ENCODE results near the gene GRIN2D. TPM values are rescaled to one million over a fixed set of nuclear protein-coding genes. Genes with fewer than 3 reads are reported as not detected.

The GRIN2D gene
- total RNA-seq, 2 experiments from 2014 or later, result 0.06 TPM; not detected in 1

DNA sequence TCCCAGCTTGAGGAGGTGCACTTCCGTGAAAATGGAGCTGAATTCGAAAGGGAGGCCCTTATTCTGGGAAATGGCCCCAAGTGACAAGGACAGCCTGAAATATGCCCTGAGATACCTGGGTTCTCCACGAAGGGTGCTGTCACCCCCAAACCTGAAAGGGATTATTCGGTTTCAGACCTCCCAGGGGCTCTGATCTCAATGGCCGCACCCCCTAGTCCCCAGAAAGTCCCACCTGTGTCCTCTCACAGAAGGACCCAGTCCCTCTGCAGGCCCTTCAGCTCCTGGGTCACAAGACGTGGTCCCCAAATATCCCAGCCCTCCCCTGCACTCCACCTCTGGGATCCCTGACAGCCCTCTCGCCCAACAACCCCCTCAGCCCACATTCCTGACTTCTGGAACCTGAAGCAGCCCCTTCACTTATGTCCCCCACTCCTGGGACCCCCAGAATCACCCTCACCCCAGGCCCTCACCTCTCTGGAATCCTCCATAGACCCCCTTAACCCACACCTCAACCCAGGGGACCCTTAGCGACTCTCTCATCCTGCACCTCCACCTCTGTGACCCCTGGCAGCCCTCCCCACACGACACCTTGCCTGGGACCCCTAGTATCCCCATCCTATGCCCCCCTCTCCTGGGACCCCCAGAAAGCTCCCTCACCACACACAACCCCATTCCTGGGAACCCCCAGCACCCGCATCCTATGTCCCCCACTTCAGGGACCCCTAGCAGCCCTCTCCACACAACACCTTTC, 28.7 kb upstream of the GRIN2D start:
- H3K36me3 Mint-ChIP-seq (ENCODE audit: low read depth), result peaks cover 5% of the 10 kb centered on the region
- H3K4me1 Mint-ChIP-seq (ENCODE audit: low read depth), result peaks cover 17% of the 10 kb centered on the region
- no peaks in the 10 kb centered on the region for H3K9me3 ChIP-seq (ENCODE audit: control insufficient read depth in 1 of 2, insufficient read depth in 1 of 2, low read length in 2 of 2)
- DNase-seq (peak in 1 of 14 experiments; percentile 15), ATAC-seq (ENCODE audit: poor library complexity) (no peak)
- ChIA-PET CTCF (interaction anchor here (0.6 to 3.0 kb wide), 5 partner anchors 14 to 1181 kb away, joined by 3 to 27 read pairs (median 9); partner anchors contain the start of gene KDELR1), POLR2A (interaction anchor here (0.9 to 2.9 kb wide), 16 partner anchors 26 to 1764 kb away, joined by 3 to 74 read pairs (median 6); partner anchors contain the start of genes CALM3, CARD8, DBP and EMP3)
- intact Hi-C loops (cut with DNase I, micrococcal nuclease), result loop anchor here (2.0 to 10.0 kb wide), 6 partner anchors 26 to 1750 kb away; partner anchors contain the start of genes GYS1 (in 1 of the 2), KDELR1 (in 1 of the 2), LMTK3 (in 1 of the 2) and RUVBL2 (in 1 of the 2)
- peak overlapping the region; percentile 64 to 75 for H3K27ac ChIP-seq (ENCODE audit: low read depth in 1 of 2, low read length in 2 of 2)
- H3K27me3 ChIP-seq (ENCODE audit: control insufficient read depth in 1 of 2, insufficient read depth in 2 of 2, low read length in 2 of 2), result no peaks in the 10 kb centered on the region
- no peaks in the 10 kb centered on the region for H3K9me3 Mint-ChIP-seq
- peaks cover 22% of the 10 kb centered on the region for H3K4me1 ChIP-seq (ENCODE audit: insufficient read depth, low read length)
- peak overlapping the region; percentile 94 for H3K4me3 ChIP-seq (ENCODE audit: low read length)
- H3K27ac Mint-ChIP-seq, result peak overlapping the region; percentile 90
- no peaks in the 10 kb centered on the region for H3K36me3 ChIP-seq (ENCODE audit: insufficient read depth, low read length)
- no peaks in the 10 kb centered on the region for H3K27me3 Mint-ChIP-seq
- H3K4me3 Mint-ChIP-seq, result peak overlapping the region; percentile 90
- TF ChIP-seq, protein P1, sequence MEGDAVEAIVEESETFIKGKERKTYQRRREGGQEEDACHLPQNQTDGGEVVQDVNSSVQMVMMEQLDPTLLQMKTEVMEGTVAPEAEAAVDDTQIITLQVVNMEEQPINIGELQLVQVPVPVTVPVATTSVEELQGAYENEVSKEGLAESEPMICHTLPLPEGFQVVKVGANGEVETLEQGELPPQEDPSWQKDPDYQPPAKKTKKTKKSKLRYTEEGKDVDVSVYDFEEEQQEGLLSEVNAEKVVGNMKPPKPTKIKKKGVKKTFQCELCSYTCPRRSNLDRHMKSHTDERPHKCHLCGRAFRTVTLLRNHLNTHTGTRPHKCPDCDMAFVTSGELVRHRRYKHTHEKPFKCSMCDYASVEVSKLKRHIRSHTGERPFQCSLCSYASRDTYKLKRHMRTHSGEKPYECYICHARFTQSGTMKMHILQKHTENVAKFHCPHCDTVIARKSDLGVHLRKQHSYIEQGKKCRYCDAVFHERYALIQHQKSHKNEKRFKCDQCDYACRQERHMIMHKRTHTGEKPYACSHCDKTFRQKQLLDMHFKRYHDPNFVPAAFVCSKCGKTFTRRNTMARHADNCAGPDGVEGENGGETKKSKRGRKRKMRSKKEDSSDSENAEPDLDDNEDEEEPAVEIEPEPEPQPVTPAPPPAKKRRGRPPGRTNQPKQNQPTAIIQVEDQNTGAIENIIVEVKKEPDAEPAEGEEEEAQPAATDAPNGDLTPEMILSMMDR (IDR thresholded peaks at IDR 0.05), result no peak

DNA sequence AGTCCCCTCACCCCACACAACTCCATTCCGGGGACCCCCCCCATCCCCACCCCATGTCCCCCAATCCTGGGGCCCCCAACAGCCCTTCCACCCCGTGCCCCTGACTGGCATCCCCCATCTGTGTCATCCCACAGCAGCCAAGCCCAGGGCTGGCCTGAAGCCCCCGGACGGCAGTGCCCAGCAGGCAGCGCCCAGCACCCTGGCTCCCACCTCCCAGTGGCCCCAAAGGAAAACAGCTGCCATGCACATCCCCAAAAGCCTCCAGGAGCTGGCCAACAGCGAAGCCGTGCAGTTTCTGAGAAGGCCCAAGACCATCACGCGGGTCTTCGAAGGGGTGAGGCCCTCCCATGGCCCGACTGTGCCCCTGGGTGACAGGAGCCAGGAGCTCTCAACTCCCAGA, 27.9 kb upstream of the GRIN2D start:
- DNase-seq, result peak in 2 of 14 experiments; percentile 9 to 44
- no peaks in the 10 kb centered on the region for H3K9me3 ChIP-seq (ENCODE audit: control insufficient read depth in 1 of 2, insufficient read depth in 1 of 2, low read length in 2 of 2)
- no peak overlapping the region for H3K27ac ChIP-seq (ENCODE audit: low read depth in 1 of 2, low read length in 2 of 2)
- no peak for ATAC-seq (ENCODE audit: poor library complexity)
- intact Hi-C loops (cut with DNase I, micrococcal nuclease), result loop anchor here in 1 of 2 experiments (2.0 to 10.0 kb wide), 3 partner anchors 25 to 1751 kb away; partner anchors contain the start of genes GYS1, KDELR1 and RUVBL2
- H3K4me1 ChIP-seq (ENCODE audit: insufficient read depth, low read length), result peaks cover 22% of the 10 kb centered on the region
- H3K4me3 ChIP-seq (ENCODE audit: low read length), result no peak overlapping the region
- TF ChIP-seq, protein P1 (IDR thresholded peaks at IDR 0.05), result no peak
- Mint-ChIP-seq H3K27ac (no peak overlapping the region), H3K36me3 (ENCODE audit: low read depth) (peaks cover 5% of the 10 kb centered on the region), H3K4me3 (no peak overlapping the region), H3K4me1 (ENCODE audit: low read depth) (peaks cover 17% of the 10 kb centered on the region), H3K9me3 (no peaks in the 10 kb centered on the region), H3K27me3 (no peaks in the 10 kb centered on the region)
- ChIA-PET CTCF (no interaction called here), POLR2A (no interaction called here)
- no peaks in the 10 kb centered on the region for H3K36me3 ChIP-seq (ENCODE audit: insufficient read depth, low read length)
- no peaks in the 10 kb centered on the region for H3K27me3 ChIP-seq (ENCODE audit: control insufficient read depth in 1 of 2, insufficient read depth in 2 of 2, low read length in 2 of 2)

DNA sequence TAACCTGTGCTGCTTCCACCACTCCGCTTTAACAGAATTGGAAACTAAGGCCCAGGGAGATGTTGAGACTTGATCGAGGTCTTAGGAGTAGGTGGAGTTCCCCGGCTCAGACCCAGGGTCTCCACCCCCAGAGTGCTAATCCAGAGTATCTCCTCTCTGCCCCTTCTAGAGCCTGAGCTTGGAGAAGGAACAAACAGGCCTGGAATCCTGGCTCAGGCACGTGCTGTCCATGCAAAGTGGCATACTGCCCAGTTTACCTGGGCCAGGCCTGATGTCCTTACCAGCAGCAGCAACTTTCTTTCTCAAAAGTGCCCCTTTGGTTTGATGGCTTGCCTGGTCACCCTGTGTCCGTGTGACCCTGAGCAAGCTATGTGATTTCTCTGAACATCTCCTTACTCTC, 25.6 kb upstream of the GRIN2D start:
- Histone ChIP-seq H3K4me1 (ENCODE audit: insufficient read depth, low read length) (peaks cover 18% of the 10 kb centered on the region), H3K4me3 (ENCODE audit: low read length) (no peak overlapping the region), H3K9me3 (ENCODE audit: control insufficient read depth in 1 of 2, insufficient read depth in 1 of 2, low read length in 2 of 2) (no peaks in the 10 kb centered on the region), H3K27me3 (ENCODE audit: control insufficient read depth in 1 of 2, insufficient read depth in 2 of 2, low read length in 2 of 2) (no peaks in the 10 kb centered on the region), H3K27ac (ENCODE audit: low read depth in 1 of 2, low read length in 2 of 2) (no peak overlapping the region), H3K36me3 (ENCODE audit: insufficient read depth, low read length) (no peaks in the 10 kb centered on the region)
- Mint-ChIP-seq H3K9me3 (no peaks in the 10 kb centered on the region), H3K4me1 (ENCODE audit: low read depth) (peaks cover 13% of the 10 kb centered on the region), H3K27ac (no peak overlapping the region), H3K4me3 (no peak overlapping the region), H3K27me3 (no peaks in the 10 kb centered on the region), H3K36me3 (ENCODE audit: low read depth) (peaks cover 5% of the 10 kb centered on the region)
- TF ChIP-seq, protein P1 (IDR thresholded peaks at IDR 0.05), result no peak
- ChIA-PET CTCF (no interaction called here), POLR2A (no interaction called here)
- intact Hi-C loops (cut with DNase I, micrococcal nuclease), result loop anchor here in 1 of 2 experiments (10.0 kb wide), 2 partner anchors 627 to 1753 kb away; partner anchors contain the start of genes GYS1 and RUVBL2
- DNase-seq (no peak), ATAC-seq (ENCODE audit: poor library complexity) (no peak)
